ENCODE measurements around the gene DNAJC6.
A peak's percentile ranks its signal among the peaks of the same experiment; 100 is the strongest.
"Not testable (repeated sequence)": the region's sequence is repeated elsewhere in the genome, so short reads cannot be mapped to it uniquely, and the experiment has no call there.

DNAJC6 gene

DNA sequence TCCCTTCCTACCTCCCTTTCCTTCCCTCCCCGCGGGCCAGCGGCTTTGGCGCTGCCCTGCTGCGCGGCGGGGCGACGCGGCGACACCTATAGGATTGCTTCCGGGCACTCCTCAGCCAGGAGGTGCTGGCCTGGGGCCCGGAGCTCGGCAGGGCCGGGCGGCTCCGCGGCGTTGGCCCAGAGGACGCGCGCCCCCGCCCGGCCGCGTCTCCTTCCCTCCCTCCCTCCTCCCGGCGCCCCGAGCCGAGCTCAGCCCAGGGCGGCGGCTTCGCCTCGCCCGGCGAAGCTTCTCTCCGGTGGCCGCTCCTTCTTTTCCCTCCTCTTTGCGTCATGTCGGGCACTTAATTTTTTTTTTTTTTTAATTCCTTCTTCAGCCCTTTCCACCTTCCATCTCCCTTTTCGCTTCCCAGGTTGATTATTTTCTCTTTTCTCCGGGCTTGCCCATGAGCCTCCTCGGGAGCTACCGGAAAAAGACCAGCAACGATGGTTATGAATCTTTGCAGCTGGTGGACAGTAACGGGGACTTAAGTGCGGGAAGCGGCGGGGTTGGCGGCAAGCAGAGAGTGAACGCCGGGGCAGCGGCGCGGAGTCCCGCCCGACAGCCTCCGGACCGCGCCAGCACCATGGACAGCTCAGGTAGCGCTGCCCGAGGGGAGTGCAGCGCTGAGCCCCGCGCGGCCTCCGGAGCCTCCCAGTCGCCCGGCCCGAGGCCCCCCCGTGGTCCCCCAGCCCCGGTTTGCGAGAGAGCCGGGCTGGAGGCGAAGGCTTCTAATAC lies at the start of gene DNAJC6:
TSS of gene DNAJC6 (plus strand) at position 240 of the 774 bp plus-strand sequence. CDS start at position 443, 203 bp downstream.
- DNase-seq = peak; percentile 64

DNA sequence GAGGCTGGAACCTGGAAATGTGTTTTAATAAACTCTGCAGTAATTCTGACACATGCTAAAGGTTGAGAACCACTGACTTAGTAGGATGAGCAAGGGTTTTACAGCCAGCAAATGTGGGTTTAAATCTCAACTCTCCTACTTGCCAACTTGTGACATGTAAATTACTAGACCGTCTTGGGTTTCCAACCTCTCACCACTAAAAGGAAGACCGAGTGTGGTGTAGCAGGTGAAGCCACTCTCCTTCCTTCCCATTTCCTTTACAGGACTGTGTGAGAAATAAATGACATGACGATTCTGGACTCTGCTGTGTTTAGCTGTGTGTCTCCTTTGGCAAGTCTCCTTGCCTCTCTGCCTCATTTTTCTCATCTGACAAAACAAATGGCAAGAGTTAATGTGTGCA lies 49.5 kb upstream of the DNAJC6 start:
- no peak for DNase-seq

DNA sequence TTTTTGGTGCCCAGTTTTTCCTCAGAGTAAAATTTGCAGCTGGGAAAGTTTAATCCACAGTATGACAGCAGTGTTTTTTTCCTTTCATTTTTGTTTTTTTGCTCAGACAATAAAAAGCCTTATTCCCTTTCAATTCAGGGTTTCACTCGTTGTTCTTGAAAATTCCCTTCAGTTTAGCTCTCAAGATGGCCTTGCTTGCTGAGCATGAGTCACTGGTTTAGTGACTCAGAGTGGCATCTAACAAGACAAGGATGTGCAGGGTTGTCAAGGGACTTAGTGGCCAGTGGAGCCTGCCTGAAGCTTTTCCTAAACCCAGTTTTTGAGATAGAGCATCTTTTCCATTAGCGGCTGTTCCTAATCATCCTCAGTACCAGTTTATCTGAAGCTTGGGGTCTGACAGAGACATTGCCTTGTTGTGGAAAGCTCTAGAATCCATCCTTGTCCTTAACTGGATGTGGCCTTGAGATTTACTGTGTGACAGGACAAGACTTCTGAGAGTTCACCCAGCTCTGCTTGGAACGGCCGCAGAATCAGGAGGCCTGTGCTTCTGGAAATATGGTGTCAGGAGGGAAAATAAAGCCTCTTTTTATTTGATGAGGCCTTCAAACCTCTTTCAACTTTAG lies 48.4 kb upstream of the DNAJC6 start:
- DNase-seq = peak; percentile 42

DNA sequence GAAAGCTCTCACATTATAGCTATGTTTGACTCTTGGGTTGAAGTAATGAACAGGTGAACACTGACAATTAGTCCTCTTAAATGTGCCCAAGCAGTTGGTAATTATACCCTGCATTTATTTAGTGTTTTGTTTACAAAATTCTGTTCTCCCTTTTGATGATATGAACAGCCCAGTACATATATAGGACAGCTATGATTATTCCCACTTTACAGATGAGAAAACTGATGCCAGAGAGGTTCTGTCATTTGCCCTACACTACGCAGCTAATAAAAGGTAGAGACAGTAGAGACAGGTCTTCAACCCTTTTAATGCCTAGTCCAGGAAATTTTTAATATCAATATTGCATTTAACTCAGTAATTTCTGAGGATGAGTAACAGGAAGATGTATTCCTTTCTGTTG lies 46.1 kb upstream of the DNAJC6 start:
- no peak for DNase-seq

GRCh38 chr1:65264197-65264929 lies 45.0 kb upstream of the DNAJC6 start:
- peak; percentile 17 for DNase-seq

DNA sequence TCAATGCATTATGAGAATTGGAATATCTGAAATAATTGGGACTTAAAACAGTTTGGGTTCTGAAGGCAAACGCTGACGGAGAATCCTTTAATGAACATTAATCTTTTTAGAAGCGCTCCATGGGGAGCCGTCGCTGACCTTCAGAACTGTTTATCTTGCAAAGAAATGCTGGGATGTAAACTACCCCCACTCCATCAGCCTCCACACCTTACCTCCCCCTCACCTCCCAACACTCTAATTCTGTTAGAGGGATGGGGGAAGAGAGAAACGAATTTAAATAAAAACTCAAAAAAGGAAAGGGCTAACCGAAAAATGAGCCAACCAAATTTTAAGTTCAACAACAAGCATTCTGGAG lies 44.1 kb upstream of the DNAJC6 start:
- no peak for DNase-seq

- DNase-seq = peak; percentile 27
These were observed 43.5 kb upstream of the DNAJC6 start for GRCh38 chr1:65265651-65266351.

DNA sequence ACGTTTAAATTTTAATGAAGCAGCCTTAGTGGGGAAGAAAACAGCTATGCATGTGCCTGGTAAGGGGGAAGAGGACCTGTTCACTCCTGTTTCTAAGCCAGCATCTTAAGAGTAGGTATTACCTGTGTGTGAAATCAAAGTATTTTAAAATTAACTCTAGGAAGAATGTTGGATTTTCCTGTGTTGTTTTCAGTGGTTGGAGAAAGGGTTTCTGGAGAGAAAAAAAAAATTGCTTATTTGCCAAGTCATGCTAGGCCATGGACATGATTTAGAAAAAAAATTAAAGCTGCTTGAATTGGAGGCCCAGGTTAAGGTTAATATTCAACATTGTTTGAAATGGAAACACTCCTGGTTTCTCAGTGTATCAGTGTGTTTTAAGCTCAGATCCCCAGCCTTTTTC lies 42.9 kb upstream of the DNAJC6 start:
- no peak for DNase-seq

GRCh38 chr1:65267271-65267670 lies 42.1 kb upstream of the DNAJC6 start:
- no peak for DNase-seq

GRCh38 chr1:65267683-65268082 lies 41.7 kb upstream of the DNAJC6 start:
- DNase-seq = no peak

DNA sequence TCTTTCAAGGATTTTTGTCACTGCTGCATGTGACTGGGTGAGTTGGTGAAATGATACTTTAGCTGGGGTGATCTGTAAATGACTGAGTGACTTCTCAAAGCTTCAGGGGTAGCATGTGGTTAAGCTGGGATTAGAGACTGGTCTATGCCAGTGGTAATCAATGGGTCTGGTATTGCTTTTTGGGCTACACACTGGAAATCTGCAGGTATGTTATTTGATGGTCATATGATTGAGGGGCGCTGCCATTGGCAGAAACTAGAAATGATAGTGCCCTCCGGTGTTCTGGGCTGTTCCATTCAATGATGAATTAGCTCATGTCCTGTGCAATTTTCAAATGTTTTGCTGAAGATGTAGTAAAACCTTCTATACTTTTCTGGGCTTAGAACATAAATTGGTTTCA lies 39.7 kb upstream of the DNAJC6 start:
- DNase-seq = no peak

GRCh38 chr1:65276197-65276939 lies 33.0 kb upstream of the DNAJC6 start:
- no peak for DNase-seq

DNA sequence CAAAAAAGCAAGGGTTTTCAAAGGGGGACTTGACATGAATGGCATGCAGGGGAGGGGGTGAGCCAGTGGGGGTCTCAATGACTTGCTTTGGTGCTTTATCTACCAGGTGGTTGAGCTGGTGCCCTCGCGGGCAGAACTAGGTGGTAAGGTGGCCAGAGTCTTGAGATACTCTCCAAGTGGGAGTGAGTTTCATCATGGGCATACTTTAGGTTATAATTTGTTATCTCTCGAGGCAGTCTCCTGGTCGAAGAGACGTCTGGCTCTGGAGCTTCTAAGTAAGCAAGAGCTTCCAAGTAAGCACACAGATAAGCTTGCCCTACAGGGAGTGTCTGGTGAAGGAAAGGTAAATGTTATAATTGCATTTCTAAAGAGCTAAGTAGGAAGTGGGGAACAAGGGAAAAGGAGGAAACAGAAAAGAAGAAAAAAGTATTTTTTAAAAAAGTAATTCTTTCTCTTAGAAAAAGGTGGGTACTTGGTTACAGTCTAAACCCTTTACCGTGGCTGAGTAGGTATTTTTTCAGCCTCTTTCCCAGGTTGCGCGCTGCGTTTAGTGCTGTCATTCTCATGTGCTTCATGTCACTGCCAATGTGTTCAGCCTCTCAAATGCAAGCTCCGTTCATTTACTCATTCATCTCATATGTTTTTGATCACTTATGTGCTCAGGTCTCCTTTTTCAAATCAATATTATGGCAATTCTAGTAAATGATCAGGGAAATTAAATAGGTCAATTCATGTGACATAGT lies 31.6 kb upstream of the DNAJC6 start:
- DNase-seq = no peak

DNA sequence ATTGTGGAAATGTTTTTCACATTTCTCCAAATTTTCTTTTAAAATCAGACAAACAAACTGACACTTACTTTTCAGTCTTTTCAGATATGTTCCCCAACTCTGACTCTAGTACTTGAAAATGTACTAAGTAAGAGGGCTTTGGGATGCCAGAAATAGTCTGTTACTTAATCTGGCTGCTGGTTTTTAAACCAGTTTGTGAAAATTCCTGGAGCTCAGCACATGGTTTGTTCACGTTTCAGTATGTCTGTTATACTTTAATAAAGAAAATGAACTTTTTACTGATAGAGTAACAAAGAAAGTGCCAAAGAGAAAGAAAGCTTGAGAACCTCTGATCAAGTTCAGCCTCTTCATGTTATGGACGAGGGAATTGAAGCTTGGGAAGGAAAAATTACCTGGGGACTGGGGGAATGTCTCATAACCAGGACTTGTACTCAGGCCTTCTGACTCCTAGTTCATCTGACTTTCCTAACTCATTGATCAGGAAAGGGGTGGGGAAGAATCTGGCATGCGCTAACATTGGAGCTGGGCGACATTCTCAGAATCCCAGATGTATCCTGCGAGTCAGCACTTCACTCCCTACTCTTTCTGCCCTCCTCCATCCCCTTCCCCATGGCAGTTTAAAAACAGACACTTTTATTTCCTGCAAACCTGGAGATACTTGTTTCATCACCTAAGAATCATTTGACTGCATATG lies 30.8 kb upstream of the DNAJC6 start:
- no peak for DNase-seq

GRCh38 chr1:65279070-65279779 lies 30.1 kb upstream of the DNAJC6 start:
- DNase-seq = no peak

- DNase-seq = no peak
These were observed 27.5 kb upstream of the DNAJC6 start for GRCh38 chr1:65281846-65282245.

GRCh38 chr1:65284229-65284628 lies 25.1 kb upstream of the DNAJC6 start:
- DNase-seq = no peak

GRCh38 chr1:65289449-65289848 lies 19.9 kb upstream of the DNAJC6 start:
- no peak for DNase-seq

GRCh38 chr1:65291818-65292217 lies 17.5 kb upstream of the DNAJC6 start:
- DNase-seq = not testable (repeated sequence)

DNA sequence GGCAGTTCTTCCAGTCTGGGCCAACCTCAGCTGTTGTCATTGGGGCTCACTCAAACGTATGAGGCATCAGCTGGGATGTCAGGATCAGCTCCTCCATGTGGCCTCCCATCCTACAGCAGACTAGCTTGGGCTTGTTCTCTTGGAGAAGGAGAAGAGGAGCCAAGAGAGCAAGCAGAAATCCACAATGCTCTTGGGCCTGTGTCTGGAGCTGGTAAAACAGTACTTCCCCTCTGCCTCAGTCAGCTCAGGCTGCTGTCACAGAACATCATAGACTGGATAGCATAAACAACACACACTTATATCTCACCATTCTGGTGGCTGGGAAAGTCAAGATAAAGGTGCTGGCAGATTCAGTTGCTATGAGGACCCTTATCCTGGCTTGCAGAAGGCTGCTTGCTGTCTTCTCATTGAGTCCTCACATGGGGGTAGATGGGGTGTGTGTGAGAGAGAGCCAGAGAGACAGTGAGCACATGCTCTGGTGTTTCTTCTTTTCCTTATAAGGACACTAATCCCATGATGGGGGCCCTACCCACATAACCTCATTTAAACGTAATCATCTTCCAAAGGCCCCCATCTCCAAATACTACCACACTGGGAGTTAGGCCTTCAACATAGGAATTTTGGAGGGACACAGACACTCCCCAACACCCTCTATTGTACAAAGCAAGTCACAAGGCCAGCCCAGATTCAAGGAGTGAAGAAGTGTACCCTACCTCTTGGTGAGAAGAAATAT lies 16.3 kb upstream of the DNAJC6 start:
- DNase-seq = no peak
